ENCODE data around the gene GOLGA8S. TPM values are rescaled to one million over a fixed set of nuclear protein-coding genes. Genes with fewer than 3 reads are reported as not detected.
A peak's percentile ranks its signal among the peaks of the same experiment; 100 is the strongest.
"Not testable (repeated sequence)": the region's sequence is repeated elsewhere in the genome, so short reads cannot be mapped to it uniquely, and the experiment has no call there.

Gene GOLGA8S, protein sequence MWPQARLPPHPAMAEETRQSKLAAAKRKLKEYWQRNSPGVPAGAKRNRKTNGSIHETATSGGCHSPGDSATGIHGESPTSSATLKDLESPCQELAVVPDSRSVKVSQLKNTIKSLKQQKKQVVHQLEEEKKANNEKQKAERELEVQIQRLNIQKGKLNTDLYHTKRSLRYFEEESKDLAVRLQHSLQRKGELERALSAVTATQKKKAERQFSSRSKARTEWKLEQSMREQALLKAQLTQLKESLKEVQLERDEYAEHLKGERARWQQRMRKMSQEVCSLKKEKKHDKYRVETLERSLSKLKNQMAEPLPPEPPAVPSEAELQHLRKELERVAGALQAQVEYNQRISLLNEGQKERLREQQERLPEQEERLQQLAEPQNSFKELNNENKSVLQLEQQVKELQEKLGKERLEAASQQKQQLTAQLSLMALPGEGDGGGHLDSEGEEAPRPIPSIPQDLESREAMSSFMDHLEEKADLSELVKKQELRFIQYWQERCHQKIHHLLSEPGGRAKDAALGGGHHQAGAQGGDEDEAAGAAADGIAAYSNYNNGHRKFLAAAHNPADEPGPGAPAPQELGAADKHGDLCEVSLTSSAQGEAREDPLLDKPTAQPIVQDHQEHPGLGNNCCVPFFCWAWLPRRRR
- not detected in 2 replicates for total RNA-seq (ENCODE audit: low replicate concordance)

DNA sequence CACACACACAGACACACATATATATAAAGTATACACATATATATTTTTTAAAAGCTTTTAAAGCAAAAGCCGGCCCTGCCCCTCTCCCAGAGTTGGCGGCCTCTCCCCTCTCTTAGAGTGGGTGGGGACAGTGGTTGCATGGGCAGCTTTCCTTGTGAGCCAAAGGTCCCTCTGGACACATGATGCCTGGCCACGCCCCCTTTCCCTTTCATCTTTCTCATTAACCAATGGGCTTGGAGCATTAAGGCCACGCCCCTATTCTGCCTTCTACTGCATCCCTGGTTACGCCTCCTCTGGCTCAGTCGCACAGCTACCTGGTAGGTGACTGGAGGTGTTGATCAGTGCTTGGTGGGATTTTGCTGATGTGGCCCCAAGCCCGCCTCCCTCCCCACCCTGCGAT, at the start of gene GOLGA8S:
TSS of gene GOLGA8S (plus strand) at position 301 of the 400 bp plus-strand sequence. CDS start at position 363, 62 bp downstream.
- not testable (repeated sequence) for H3K4me3 Mint-ChIP-seq; H3F3A ChIP-seq (ENCODE audit: low read depth); H3K9me3 Mint-ChIP-seq; H3K4me3 ChIP-seq; H3K4me2 ChIP-seq; H3K9me3 ChIP-seq (ENCODE audit: low read depth); H3K27ac Mint-ChIP-seq; H4K20me1 ChIP-seq (ENCODE audit: low read depth); H3K36me3 Mint-ChIP-seq; H2AFZ ChIP-seq (replicated peaks); H3K27me3 Mint-ChIP-seq (ENCODE audit: insufficient read depth, low read depth); H3K27me3 ChIP-seq; H3K36me3 ChIP-seq; H3K4me1 ChIP-seq; H3K4me1 Mint-ChIP-seq; H3K27ac ChIP-seq; H3K9ac ChIP-seq; DNase-seq (ENCODE audit: low spot score); H3K79me2 ChIP-seq (ENCODE audit: low read depth)

DNA sequence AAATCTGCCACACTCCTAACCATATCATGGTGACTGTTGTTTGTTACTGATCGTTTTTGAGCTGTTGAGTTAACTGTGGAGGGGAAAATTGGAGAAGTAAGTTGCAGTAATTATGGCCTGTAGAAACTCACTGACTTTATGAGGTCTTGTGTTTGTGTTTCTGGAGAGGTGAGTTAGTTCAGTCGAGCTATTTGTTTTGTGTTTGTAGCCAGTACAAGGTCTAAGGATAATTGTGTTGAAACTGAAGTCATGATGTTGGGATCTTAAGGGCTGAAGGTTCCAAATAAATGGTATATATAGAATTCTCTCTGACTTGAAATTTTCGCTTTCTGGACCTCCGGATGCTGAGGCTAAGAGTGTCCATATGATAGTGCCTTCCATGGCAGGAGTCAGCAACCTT, 49.7 kb upstream of the GOLGA8S start:
- Histone ChIP-seq H3K79me2 (ENCODE audit: low read depth) (peaks cover 10% of the 10 kb centered on the region), H3K4me2 (peak overlapping the region; percentile 15), H3K4me3 (peak overlapping the region; percentile 54)
- H3K9me3 Mint-ChIP-seq; DNase-seq (ENCODE audit: low spot score); H3K27me3 ChIP-seq; H3K36me3 ChIP-seq; H4K20me1 ChIP-seq (ENCODE audit: low read depth); H3K4me1 ChIP-seq; H3K9me3 ChIP-seq (ENCODE audit: low read depth); H3K9ac ChIP-seq; H3K27ac Mint-ChIP-seq; H3F3A ChIP-seq (ENCODE audit: low read depth); H3K27ac ChIP-seq; H2AFZ ChIP-seq (replicated peaks); H3K27me3 Mint-ChIP-seq (ENCODE audit: insufficient read depth, low read depth): not testable (repeated sequence)
- Mint-ChIP-seq H3K36me3 (peaks cover 14% of the 10 kb centered on the region), H3K4me1 (peaks cover 18% of the 10 kb centered on the region), H3K4me3 (peak overlapping the region; percentile 91)

DNA sequence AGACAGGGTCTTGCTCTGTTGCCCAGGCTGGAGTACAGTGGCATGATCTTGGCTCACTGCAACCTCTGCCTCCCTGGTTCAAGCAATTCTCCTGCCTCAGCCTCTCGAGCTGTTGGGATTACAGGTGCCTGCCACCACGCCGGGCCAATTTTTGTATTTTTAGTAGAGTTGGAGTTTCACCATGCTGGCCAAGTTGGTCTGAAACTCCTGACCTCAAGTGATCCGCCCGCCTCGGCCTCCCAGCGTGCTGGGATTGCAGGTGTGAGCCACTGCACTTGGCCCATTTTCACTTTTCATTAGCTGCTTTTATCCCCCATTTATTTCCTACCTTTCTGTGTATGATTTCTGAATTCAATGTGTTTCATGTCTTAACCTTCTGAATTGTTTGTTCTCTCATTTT, 48.6 kb upstream of the GOLGA8S start:
- not testable (repeated sequence) for DNase-seq (ENCODE audit: low spot score); H3K4me1 ChIP-seq; H3K9me3 Mint-ChIP-seq; H3K27ac ChIP-seq; H4K20me1 ChIP-seq (ENCODE audit: low read depth); H3K9me3 ChIP-seq (ENCODE audit: low read depth); H3K27me3 Mint-ChIP-seq (ENCODE audit: insufficient read depth, low read depth); H3K4me3 Mint-ChIP-seq; H3K9ac ChIP-seq; H3K36me3 ChIP-seq; H3K4me2 ChIP-seq; H3K4me3 ChIP-seq; H3K27me3 ChIP-seq; H2AFZ ChIP-seq (replicated peaks); H3F3A ChIP-seq (ENCODE audit: low read depth); H3K27ac Mint-ChIP-seq
- H3K36me3 Mint-ChIP-seq: peaks cover 15% of the 10 kb centered on the region
- H3K4me1 Mint-ChIP-seq: peaks cover 18% of the 10 kb centered on the region
- peaks cover 10% of the 10 kb centered on the region for H3K79me2 ChIP-seq (ENCODE audit: low read depth)

DNA sequence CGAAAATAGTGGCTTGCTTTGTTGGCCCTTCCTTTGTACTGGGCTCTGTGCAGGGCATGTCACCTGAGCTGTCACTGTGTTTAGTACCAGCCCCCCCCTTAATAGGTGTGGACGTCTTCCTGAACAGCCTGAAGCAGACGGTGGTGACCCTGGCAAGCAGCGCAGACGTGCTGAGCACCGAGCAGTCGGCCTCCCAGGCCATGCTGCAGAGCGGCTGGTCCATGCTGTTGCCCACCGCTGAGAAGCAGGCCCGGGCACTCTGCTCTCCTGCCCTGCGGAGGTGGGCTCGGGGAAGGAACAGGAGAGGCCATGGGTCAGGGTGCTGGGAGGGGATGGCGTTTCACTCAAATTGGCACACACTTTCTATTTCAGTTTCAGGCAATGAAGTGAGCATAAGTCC, 43.3 kb upstream of the GOLGA8S start:
- not testable (repeated sequence) for H3K9me3 Mint-ChIP-seq; H3K9me3 ChIP-seq (ENCODE audit: low read depth); H3K4me3 ChIP-seq; H3K4me1 ChIP-seq; H3K36me3 ChIP-seq; H3K4me2 ChIP-seq; H4K20me1 ChIP-seq (ENCODE audit: low read depth); H3K4me3 Mint-ChIP-seq; H2AFZ ChIP-seq (replicated peaks); H3K4me1 Mint-ChIP-seq; H3F3A ChIP-seq (ENCODE audit: low read depth); H3K27me3 ChIP-seq; H3K27me3 Mint-ChIP-seq (ENCODE audit: insufficient read depth, low read depth); DNase-seq (ENCODE audit: low spot score); H3K27ac Mint-ChIP-seq; H3K9ac ChIP-seq; H3K79me2 ChIP-seq (ENCODE audit: low read depth); H3K27ac ChIP-seq
- H3K36me3 Mint-ChIP-seq: peaks cover 16% of the 10 kb centered on the region

DNA sequence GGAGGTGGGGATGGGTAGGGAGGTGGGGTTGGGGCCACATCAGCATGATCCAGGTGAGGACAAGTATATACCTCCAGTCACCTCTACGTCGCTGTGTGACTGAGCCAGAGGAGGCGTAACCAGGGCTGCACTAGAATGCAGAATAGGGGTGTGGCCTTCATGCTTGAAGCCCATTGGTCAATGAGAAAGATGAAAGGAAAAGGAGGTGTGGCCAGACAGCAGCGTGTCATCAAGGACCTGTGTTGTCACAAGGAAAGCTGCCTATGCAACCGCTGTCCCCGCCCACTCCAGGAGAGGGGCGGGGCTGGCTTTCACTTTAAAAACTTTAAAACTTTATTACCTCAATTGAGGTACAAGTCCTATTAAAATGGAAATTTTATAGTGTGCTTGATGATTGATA, 20.5 kb upstream of the GOLGA8S start, which contains the start of gene GOLGA6L26:
TSS of gene GOLGA6L26 (minus strand) at position 101 of the 400 bp plus-strand sequence. CDS start at position 40, 61 bp downstream.
- not testable (repeated sequence) for H3K4me1 Mint-ChIP-seq; H3K9ac ChIP-seq; H3K9me3 Mint-ChIP-seq; H3F3A ChIP-seq (ENCODE audit: low read depth); H3K27me3 ChIP-seq; H3K9me3 ChIP-seq (ENCODE audit: low read depth); H3K4me2 ChIP-seq; H3K27me3 Mint-ChIP-seq (ENCODE audit: insufficient read depth, low read depth); H3K4me1 ChIP-seq; H3K4me3 Mint-ChIP-seq; H4K20me1 ChIP-seq (ENCODE audit: low read depth); DNase-seq (ENCODE audit: low spot score); H3K4me3 ChIP-seq; H3K36me3 ChIP-seq; H2AFZ ChIP-seq (replicated peaks); H3K27ac Mint-ChIP-seq; H3K36me3 Mint-ChIP-seq; H3K79me2 ChIP-seq (ENCODE audit: low read depth); H3K27ac ChIP-seq
